HL-60/S4 treated with retinoic acid at 250 ng/mL for 4 days and 3 days (cell line): Measurements from ENCODE around the gene ZNF423.
"Not testable (repeated sequence)": the region's sequence is repeated elsewhere in the genome, so short reads cannot be mapped to it uniquely, and the experiment has no call there.

Source experiments
- in situ Hi-C: fragments of 300-500 bp; cut with MboI; formaldehyde crosslinking; loops from 2 replicates; pipeline ENCODE4 v1.7.0; 2022; ENCODE audit warnings: low sequenced_read_pairs

ZNF423 gene

GRCh38 chr16:49566432-49566831 is 289.5 kb downstream of the ZNF423 start:
- in situ Hi-C loops: no loop called here

- in situ Hi-C loops: no loop called here
Measured at GRCh38 chr16:49564496-49565229, 291.2 kb downstream of the ZNF423 start.

GRCh38 chr16:49563666-49564065 is 292.2 kb downstream of the ZNF423 start:
- in situ Hi-C loops: no loop called here

- in situ Hi-C loops: not testable (repeated sequence)
Measured at GRCh38 chr16:49562894-49563293, 293.0 kb downstream of the ZNF423 start.

GRCh38 chr16:49562228-49562627 is 293.7 kb downstream of the ZNF423 start:
- in situ Hi-C loops: no loop called here

GRCh38 chr16:49560004-49560830 is 295.7 kb downstream of the ZNF423 start:
- in situ Hi-C loops: no loop called here

GRCh38 chr16:49559242-49559641 is 296.7 kb downstream of the ZNF423 start:
- in situ Hi-C loops: no loop called here

GRCh38 chr16:49558451-49558850 is 297.5 kb downstream of the ZNF423 start:
- in situ Hi-C loops: no loop called here

- in situ Hi-C loops: no loop called here
Measured at GRCh38 chr16:49556606-49557446, 299.1 kb downstream of the ZNF423 start.

GRCh38 chr16:49556249-49556605 is 299.7 kb downstream of the ZNF423 start:
- in situ Hi-C loops: no loop called here

GRCh38 chr16:49554681-49555080 is 301.2 kb downstream of the ZNF423 start:
- in situ Hi-C loops: no loop called here

GRCh38 chr16:49552313-49552928 is 303.5 kb downstream of the ZNF423 start:
- in situ Hi-C loops: no loop called here

- in situ Hi-C loops: no loop called here
Measured at GRCh38 chr16:49550666-49551065, 305.2 kb downstream of the ZNF423 start.

GRCh38 chr16:49550140-49550539 is 305.8 kb downstream of the ZNF423 start:
- in situ Hi-C loops: no loop called here

- in situ Hi-C loops: no loop called here
Measured at GRCh38 chr16:49548325-49548970, 307.5 kb downstream of the ZNF423 start.

- in situ Hi-C loops: no loop called here
Measured at GRCh38 chr16:49547448-49547847, 308.5 kb downstream of the ZNF423 start.

- in situ Hi-C loops: no loop called here
Measured at GRCh38 chr16:49546735-49547134, 309.2 kb downstream of the ZNF423 start.

GRCh38 chr16:49545741-49546448 is 310.0 kb downstream of the ZNF423 start:
- in situ Hi-C loops: no loop called here

- in situ Hi-C loops: no loop called here
Measured at GRCh38 chr16:49545243-49545642, 310.7 kb downstream of the ZNF423 start.

GRCh38 chr16:49544828-49545227 is 311.1 kb downstream of the ZNF423 start:
- in situ Hi-C loops: no loop called here
